ENCODE data around the gene FZR1. TPM values are rescaled to one million over a fixed set of nuclear protein-coding genes. Genes with fewer than 3 reads are reported as not detected.

Gene FZR1
- total and polyA plus RNA-seq, 2 of the 13 experiments (the other 11 are each of a cell fraction or from before 2014, with no cell fraction given), result 29.0 to 30.8 TPM

DNA sequence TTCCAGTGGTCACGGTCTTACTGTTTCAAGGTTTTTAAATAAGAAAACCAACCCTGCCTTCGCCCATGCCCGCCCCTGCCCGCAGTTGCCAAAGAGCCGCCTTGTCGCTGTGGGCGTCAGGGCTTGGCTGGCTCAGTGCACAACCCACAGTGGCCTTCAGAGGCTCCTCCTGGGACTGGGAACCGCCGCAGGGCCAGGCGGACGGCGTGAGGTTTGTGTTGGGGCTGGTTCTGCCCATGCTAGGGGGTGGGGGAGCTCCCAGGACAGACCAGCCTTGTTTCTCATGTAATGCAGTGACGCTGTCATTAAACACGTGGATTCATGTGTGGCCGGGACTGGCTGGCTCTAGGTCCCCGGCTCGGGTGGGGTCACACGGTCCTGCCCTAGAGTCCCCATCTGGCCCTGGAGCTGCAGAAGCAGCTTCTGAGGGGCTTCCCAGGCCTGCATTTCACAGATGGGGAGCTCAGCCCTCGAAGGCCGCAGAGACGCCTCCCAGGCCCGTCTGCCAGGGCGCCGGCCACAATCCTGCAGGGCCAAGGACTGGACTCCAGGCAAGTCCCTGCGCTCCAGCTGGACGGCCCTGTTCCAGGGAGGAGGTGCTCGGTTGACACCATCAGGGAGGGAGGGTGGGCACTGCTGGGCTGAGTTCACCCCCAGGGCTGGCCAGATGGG lies 30.5 kb downstream of the FZR1 start (continued):
- TF ChIP-seq ZC3H4 (CRISPR knock-in tag; IDR thresholded peaks at IDR 0.05; ENCODE audit: borderline replicate concordance) (no peak), AGO1 (IDR thresholded peaks at IDR 0.05; ENCODE audit: low read depth, low read length, poor library complexity, severe bottlenecking) (peak; percentile 28), SMC3 (IDR thresholded peaks at IDR 0.05; ENCODE audit: low read length) (no peak), MTF1 (CRISPR knock-in tag; IDR thresholded peaks at IDR 0.05) (no peak), SAFB2 (CRISPR knock-in tag; IDR thresholded peaks at IDR 0.05; ENCODE audit: borderline replicate concordance, low read depth) (no peak)

DNA sequence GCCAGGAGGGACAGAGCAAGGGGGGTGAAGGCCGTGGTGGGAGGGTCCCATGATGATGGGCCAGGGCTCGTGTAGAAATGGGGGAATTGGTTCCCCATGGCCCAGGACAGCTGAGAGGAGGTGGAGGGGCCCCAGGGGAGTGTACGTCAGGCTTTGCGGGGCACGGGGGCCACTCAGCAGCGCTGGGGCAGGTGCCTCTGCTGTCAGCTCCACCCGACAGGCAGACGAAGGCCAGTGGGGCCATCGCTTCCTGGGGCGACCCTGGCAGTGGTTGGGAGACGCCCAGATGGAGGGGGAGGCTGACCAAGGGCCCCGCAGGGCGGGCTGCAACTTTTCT lies 31.0 kb downstream of the FZR1 start:
- POLR2A ChIA-PET, result no interaction called here
- no TSS peak for BruUV-seq (replicated peaks)
- FAIRE-seq (no peak), DNase-seq (ENCODE audit: low spot score) (no peak), ATAC-seq (no peak)
- Histone ChIP-seq H4K20me1 (ENCODE audit: insufficient read depth, low read length) (no peaks in the 10 kb centered on the region; the same call in 1 of the 2 replicates), H3K27me3 (ENCODE audit: control insufficient read depth in 1 of 2, insufficient read depth in 2 of 2, low read length in 2 of 2) (no peaks in the 10 kb centered on the region), H3K9ac (ENCODE audit: insufficient read depth, low read depth, low read length) (no peak overlapping the region), H2AFZ (ENCODE audit: low read length) (no peak overlapping the region), H3K4me2 (ENCODE audit: low read depth, low read length) (no peak overlapping the region), H3K9me3 (ENCODE audit: low read length) (no peaks in the 10 kb centered on the region), H3K4me1 (ENCODE audit: insufficient read depth, low read length) (no peaks in the 10 kb centered on the region), H3K79me2 (ENCODE audit: insufficient read depth, low read length) (no peaks in the 10 kb centered on the region), H3K36me3 (replicated peaks in 1 of 2; ENCODE audit: control insufficient read depth in 1 of 2, insufficient read depth in 2 of 2, low read length in 2 of 2) (peaks cover 5 to 16% of the 10 kb centered on the region in 2 experiments; a peak in 4 of 5 replicates), H3K4me3 (replicated peaks in 1 of 3; ENCODE audit: insufficient read depth in 1 of 3, low read depth in 2 of 3, low read length in 3 of 3) (no peak overlapping the region), H3K27ac (ENCODE audit: extremely low read length, insufficient read depth, low read length) (no peak overlapping the region)
- CTCF ChIA-PET (ENCODE audit: low intra/inter-chr PET ratio, low total read pairs), result no interaction called here
- in situ Hi-C loops (cut with HindIII; ENCODE audit: extremely low pct_ligation_motif_present, low pct_unique_long_range_greater_than_20kb), result no loop called here
- TF ChIP-seq AGO1 (IDR thresholded peaks at IDR 0.05; ENCODE audit: low read depth, low read length, poor library complexity, severe bottlenecking) (peak; percentile 37), AGO2 (optimal IDR thresholded peaks at IDR 0.05; ENCODE audit: low read depth, low read length) (peak; percentile 52), TCF7 (IDR thresholded peaks at IDR 0.05; ENCODE audit: low read depth) (no peak)
- TF ChIP-seq, protein P1, sequence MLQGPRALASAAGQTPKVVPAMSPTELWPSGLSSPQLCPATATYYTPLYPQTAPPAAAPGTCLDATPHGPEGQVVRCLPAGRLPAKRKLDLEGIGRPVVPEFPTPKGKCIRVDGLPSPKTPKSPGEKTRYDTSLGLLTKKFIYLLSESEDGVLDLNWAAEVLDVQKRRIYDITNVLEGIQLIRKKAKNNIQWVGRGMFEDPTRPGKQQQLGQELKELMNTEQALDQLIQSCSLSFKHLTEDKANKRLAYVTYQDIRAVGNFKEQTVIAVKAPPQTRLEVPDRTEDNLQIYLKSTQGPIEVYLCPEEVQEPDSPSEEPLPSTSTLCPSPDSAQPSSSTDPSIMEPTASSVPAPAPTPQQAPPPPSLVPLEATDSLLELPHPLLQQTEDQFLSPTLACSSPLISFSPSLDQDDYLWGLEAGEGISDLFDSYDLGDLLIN (CRISPR knock-in tag; IDR thresholded peaks at IDR 0.05; ENCODE audit: borderline replicate concordance), result no peak
- 88% methylated on average over 13 of the region's 13 CpGs for WGBS (ENCODE audit: low lambda C conversion rate)
- intact Hi-C loops (cut with micrococcal nuclease; ENCODE audit: unreplicated experiment), result no loop called here

Measured in HepG2 (cell line).